ENCODE measurements around the gene MGAT5B. TPM values are rescaled to one million over a fixed set of nuclear protein-coding genes. Genes with fewer than 3 reads are reported as not detected.

The MGAT5B gene
- polyA plus RNA-seq, 1 experiment, result 0.58 TPM

- POLR2A ChIA-PET, result no interaction called here
- DNase-seq (ENCODE audit: low read depth), result no peak
- TF ChIP-seq, protein P1, sequence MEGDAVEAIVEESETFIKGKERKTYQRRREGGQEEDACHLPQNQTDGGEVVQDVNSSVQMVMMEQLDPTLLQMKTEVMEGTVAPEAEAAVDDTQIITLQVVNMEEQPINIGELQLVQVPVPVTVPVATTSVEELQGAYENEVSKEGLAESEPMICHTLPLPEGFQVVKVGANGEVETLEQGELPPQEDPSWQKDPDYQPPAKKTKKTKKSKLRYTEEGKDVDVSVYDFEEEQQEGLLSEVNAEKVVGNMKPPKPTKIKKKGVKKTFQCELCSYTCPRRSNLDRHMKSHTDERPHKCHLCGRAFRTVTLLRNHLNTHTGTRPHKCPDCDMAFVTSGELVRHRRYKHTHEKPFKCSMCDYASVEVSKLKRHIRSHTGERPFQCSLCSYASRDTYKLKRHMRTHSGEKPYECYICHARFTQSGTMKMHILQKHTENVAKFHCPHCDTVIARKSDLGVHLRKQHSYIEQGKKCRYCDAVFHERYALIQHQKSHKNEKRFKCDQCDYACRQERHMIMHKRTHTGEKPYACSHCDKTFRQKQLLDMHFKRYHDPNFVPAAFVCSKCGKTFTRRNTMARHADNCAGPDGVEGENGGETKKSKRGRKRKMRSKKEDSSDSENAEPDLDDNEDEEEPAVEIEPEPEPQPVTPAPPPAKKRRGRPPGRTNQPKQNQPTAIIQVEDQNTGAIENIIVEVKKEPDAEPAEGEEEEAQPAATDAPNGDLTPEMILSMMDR (IDR thresholded peaks at IDR 0.05; ENCODE audit: insufficient read depth, low read depth, low read length), result no peak
- CTCF ChIA-PET, result interaction anchor here (4.7 kb wide), 1 partner anchor 193 kb away, joined by 31 read pairs; no protein-coding TSS in a partner anchor
- Histone ChIP-seq H3K36me3 (ENCODE audit: control insufficient read depth, insufficient read depth, low read length) (no peaks in the 10 kb centered on the region), H3K4me3 (ENCODE audit: low read depth, low read length) (no peak overlapping the region), H3K27me3 (ENCODE audit: control insufficient read depth, insufficient read depth, low read length) (peaks cover 4% of the 10 kb centered on the region)
These were observed 4.2 kb upstream of the MGAT5B start for GRCh38 chr17:76864024-76864423.

DNA sequence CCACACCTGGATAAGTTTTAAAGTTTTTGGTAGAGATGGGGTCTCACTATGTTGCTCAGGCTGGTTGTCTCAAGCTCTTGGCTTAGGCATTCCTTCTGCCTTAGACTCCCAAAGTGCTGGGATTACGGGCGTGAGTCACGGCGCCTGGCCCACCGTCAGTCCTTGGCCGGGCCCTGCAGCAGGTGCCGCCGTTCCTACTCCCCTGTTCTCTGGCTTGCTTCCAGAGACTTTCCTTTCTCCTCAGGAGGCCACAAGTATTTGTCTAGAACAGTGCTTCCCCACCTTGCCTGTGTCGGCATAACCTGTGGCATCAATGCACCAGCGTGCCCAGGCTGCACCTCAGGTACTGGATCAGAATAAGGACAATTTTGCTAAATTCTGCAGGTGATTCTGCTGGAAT is 3.0 kb upstream of the MGAT5B start:
- POLR2A ChIA-PET, result no interaction called here
- TF ChIP-seq, protein P1 (IDR thresholded peaks at IDR 0.05; ENCODE audit: insufficient read depth, low read depth, low read length), result no peak
- no peak for DNase-seq (ENCODE audit: low read depth)
- Histone ChIP-seq H3K27me3 (ENCODE audit: control insufficient read depth, insufficient read depth, low read length) (peaks cover 8% of the 10 kb centered on the region), H3K4me3 (ENCODE audit: low read depth, low read length) (no peak overlapping the region), H3K36me3 (ENCODE audit: control insufficient read depth, insufficient read depth, low read length) (no peaks in the 10 kb centered on the region)
- CTCF ChIA-PET, result interaction anchor here (0.5 to 4.7 kb wide), 4 partner anchors 192 to 202 kb away, joined by 3 to 31 read pairs (median 5); no protein-coding TSS in a partner anchor

DNA sequence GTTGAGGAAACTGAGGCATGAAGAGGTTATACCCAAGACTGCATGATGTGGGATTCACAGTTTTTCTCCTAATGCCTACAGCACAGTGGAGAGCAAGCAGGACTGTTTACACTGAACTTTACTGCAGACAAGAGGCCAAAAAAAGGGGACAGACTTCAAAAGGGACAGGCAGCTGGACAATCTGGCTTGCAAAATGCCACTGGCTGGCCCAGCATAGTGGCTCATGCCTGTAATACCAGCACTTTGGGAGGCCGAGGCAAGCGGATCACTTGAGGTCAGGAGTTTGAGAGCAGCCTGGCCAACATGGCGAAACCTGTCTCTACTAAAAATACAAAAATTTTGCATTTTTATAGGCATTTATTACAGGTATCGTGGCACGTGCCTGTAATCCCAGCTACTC is 2.0 kb upstream of the MGAT5B start:
- Histone ChIP-seq H3K36me3 (ENCODE audit: control insufficient read depth, insufficient read depth, low read length) (no peaks in the 10 kb centered on the region), H3K4me3 (ENCODE audit: low read depth, low read length) (no peak overlapping the region), H3K27me3 (ENCODE audit: control insufficient read depth, insufficient read depth, low read length) (peaks cover 10% of the 10 kb centered on the region)
- ChIA-PET POLR2A (no interaction called here), CTCF (interaction anchor here (1.5 to 4.7 kb wide), 2 partner anchors 191 to 201 kb away, joined by 6 to 31 read pairs; no protein-coding TSS in a partner anchor)
- no peak for DNase-seq (ENCODE audit: low read depth)
- TF ChIP-seq, protein P1 (IDR thresholded peaks at IDR 0.05; ENCODE audit: insufficient read depth, low read depth, low read length), result no peak

DNA sequence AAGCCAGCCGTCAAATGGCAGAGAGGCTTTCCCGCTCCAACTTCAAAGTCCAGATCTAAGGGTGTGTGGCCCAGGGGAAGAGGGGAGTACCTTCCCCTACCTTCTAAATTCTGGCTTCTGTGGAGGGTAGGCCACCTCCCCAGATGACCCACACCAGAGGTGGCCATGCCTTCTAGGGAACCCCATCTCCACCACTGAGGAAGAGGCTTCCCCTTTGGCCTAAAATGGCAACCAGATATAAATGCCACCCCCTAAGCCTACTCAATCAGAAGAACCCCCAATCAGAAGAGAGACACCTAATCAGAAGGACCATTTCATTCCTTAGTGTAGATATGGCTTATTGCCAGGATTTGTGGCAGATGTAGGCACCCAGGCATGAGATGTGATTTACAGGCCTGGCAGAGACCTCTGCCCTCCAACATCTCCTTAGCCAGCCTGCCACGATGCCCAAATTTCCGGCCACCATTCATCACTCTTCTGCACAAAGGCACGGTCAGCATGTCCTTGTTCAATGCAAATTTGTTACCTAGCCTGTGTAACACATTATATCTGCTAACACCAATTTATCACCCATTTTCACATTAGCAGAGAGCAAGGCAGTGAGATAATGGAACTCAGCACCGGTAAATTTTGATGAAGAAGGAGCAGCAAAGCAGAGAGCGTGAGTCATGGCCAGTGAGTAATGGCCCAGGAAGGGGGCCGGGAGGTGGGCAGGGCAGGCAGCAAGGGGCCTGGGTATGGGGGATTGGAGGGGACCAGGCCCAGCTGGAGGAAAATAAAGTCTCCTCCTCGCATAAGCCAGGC is 1.2 kb upstream of the MGAT5B start:
- ChIA-PET POLR2A (no interaction called here), CTCF (interaction anchor here (0.8 to 7.1 kb wide), 23 partner anchors 8 to 442 kb away, joined by 3 to 176 read pairs (median 6); no protein-coding TSS in a partner anchor)
- peaks cover 10% of the 10 kb centered on the region for H3K27me3 ChIP-seq (ENCODE audit: control insufficient read depth, insufficient read depth, low read length)
- TF ChIP-seq, protein P1 (IDR thresholded peaks at IDR 0.05; ENCODE audit: insufficient read depth, low read depth, low read length), result no peak
- no peak for DNase-seq (ENCODE audit: low read depth)
- H3K4me3 ChIP-seq (ENCODE audit: low read depth, low read length), result no peak overlapping the region
- H3K36me3 ChIP-seq (ENCODE audit: control insufficient read depth, insufficient read depth, low read length), result no peaks in the 10 kb centered on the region

- H3K36me3 ChIP-seq (ENCODE audit: control insufficient read depth, insufficient read depth, low read length), result no peaks in the 10 kb centered on the region
- CTCF ChIA-PET, result interaction anchor here (0.5 to 7.1 kb wide), 41 partner anchors 9 to 441 kb away, joined by 3 to 176 read pairs (median 5); partner anchors contain the start of gene MFSD11
- H3K4me3 ChIP-seq (ENCODE audit: low read depth, low read length), result no peak overlapping the region
- TF ChIP-seq, protein P1 (IDR thresholded peaks at IDR 0.05; ENCODE audit: insufficient read depth, low read depth, low read length), result no peak
- POLR2A ChIA-PET, result no interaction called here
- no peak for DNase-seq (ENCODE audit: low read depth)
- H3K27me3 ChIP-seq (ENCODE audit: control insufficient read depth, insufficient read depth, low read length), result peaks cover 10% of the 10 kb centered on the region
These were observed 527 bp upstream of the MGAT5B start for GRCh38 chr17:76867578-76868175.
